AG10803 (cell line): ENCODE results near the gene KCNIP4.

Experiments used
- DNase-seq: peaks from one replicate; pipeline ENCODE4 v3.0.0; 2010; ENCODE audit warnings: low read depth
- H3K4me3 ChIP-seq: 2 replicates; pipeline ENCODE4 v1.5.1; 2011; ENCODE audit warnings: mild to moderate bottlenecking, low read length, control low read depth
- CTCF ChIP-seq: conservative IDR thresholded peaks from 2 replicates; pipeline ENCODE4 v1.5.1; 2011; ENCODE audit warnings: mild to moderate bottlenecking, low read length, control low read depth, inconsistent platforms

Gene KCNIP4

GRCh38 chr4:21001490-21001889 is 947.1 kb downstream of the KCNIP4 start:
- no peak overlapping the region for H3K4me3 ChIP-seq
- DNase-seq = no peak
- no peak for TF ChIP-seq CTCF

DNA sequence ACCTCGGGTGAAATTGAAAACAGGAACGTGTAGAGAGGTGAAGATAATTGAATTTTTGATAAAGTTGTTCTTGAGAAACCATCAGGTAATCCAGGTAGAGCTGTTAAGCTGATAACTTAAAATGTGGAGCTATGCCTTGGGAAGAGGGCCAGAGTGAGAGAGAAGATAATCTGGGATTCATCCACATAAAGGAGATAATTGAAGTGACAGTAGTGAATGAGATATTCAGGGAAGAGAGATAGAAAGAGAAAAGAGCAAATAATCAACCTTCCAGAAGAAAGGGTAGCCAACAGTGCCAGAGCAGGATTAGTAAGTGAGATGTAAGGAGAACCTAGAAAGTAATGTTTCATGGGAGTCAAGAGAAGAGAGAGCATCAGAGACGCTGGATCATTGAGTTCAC is 950.7 kb downstream of the KCNIP4 start:
- no peak for TF ChIP-seq CTCF
- H3K4me3 ChIP-seq = no peak overlapping the region
- no peak for DNase-seq

- DNase-seq = no peak
- no peak overlapping the region for H3K4me3 ChIP-seq
- TF ChIP-seq CTCF = no peak
Measured at GRCh38 chr4:20995610-20996009, 953.0 kb downstream of the KCNIP4 start.

- no peak overlapping the region for H3K4me3 ChIP-seq
- no peak for TF ChIP-seq CTCF
- no peak for DNase-seq
Measured at GRCh38 chr4:20995015-20995414, 953.6 kb downstream of the KCNIP4 start.

- TF ChIP-seq CTCF = no peak
- no peak for DNase-seq
- H3K4me3 ChIP-seq = no peak overlapping the region
Measured at GRCh38 chr4:20992002-20992401, 956.6 kb downstream of the KCNIP4 start.

GRCh38 chr4:20987191-20987590 is 961.4 kb downstream of the KCNIP4 start:
- no peak for TF ChIP-seq CTCF
- H3K4me3 ChIP-seq = no peak overlapping the region
- no peak for DNase-seq

DNA sequence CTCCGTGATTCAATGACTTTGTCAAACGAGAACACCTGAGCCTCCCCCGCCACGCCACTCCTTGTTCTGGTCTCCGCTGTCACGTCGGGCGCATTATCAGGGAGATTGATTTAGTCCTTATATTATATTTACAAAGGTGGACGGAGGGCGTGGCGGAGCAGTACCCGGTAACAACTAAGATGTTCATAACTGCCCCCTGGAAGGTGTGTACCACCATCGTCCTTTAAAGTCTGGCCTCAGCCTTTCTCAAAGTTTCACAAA is 964.1 kb downstream of the KCNIP4 start:
- DNase-seq = no peak
- H3K4me3 ChIP-seq = no peak overlapping the region
- no peak for TF ChIP-seq CTCF
